Measurements from ENCODE around the gene KIT. TPM values are rescaled to one million over a fixed set of nuclear protein-coding genes. Genes with fewer than 3 reads are reported as not detected.

Gene KIT
- total and polyA plus RNA-seq, 2 of the 13 experiments (the other 11 are each of a cell fraction or from before 2014, with no cell fraction given): not detected

DNA sequence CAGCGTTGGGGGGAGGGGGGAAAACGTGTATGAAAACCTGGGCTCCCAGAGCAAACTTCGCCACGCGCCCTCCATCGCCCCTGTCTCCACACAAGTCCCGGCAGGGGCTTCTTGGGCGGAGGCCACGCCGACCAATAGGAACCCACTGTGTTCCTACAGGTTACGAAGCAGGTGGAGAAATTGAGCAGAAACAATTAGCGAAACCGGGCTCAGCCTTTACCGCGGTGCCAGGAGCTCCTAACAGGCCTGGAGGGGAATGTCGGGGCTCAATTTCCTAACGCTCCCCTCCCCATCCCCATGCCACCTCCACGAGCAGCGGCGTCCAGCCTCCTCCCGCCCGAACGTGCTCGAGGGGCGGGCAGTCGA lies 589 bp upstream of the KIT start:
- Histone ChIP-seq H3K9ac (ENCODE audit: insufficient read depth, low read depth, low read length) (no peak overlapping the region), H3K36me3 (replicated peaks in 1 of 2; ENCODE audit: control insufficient read depth in 1 of 2, insufficient read depth in 2 of 2, low read length in 2 of 2) (no peaks in the 10 kb centered on the region), H4K20me1 (ENCODE audit: insufficient read depth, low read length) (no peaks in the 10 kb centered on the region), H3K4me1 (ENCODE audit: insufficient read depth, low read length) (peaks cover 20% of the 10 kb centered on the region), H3K4me2 (ENCODE audit: low read depth, low read length) (0 out of 2 replicates have a peak overlapping the region, but pooled peaks have one; percentile 41), H3K9me3 (ENCODE audit: low read length) (no peaks in the 10 kb centered on the region), H3K79me2 (ENCODE audit: insufficient read depth, low read length) (no peaks in the 10 kb centered on the region), H3K27ac (ENCODE audit: extremely low read length, insufficient read depth, low read length) (no peak overlapping the region), H2AFZ (ENCODE audit: low read length) (no peak overlapping the region), H3K4me3 (replicated peaks in 1 of 3; ENCODE audit: insufficient read depth in 1 of 3, low read depth in 2 of 3, low read length in 3 of 3) (peak overlapping the region in 1 of 3 experiments; percentile 58; a peak in 1 of 6 replicates), H3K27me3 (ENCODE audit: control insufficient read depth in 1 of 2, insufficient read depth in 2 of 2, low read length in 2 of 2) (peaks cover 2 to 57% of the 10 kb centered on the region in 2 experiments; a peak in 3 of 5 replicates)
- TF ChIP-seq, protein P1, sequence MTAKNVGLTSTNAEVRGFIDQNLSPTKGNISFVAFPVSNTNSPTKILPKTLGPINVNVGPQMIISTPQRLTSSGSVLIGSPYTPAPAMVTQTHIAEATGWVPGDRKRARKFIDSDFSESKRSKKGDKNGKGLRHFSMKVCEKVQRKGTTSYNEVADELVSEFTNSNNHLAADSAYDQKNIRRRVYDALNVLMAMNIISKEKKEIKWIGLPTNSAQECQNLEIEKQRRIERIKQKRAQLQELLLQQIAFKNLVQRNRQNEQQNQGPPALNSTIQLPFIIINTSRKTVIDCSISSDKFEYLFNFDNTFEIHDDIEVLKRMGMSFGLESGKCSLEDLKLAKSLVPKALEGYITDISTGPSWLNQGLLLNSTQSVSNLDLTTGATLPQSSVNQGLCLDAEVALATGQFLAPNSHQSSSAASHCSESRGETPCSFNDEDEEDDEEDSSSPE (CRISPR knock-in tag; IDR thresholded peaks at IDR 0.05): no peak
- TF ChIP-seq MXI1 (IDR thresholded peaks at IDR 0.05; ENCODE audit: borderline replicate concordance, low read depth, low read length) (no peak), ZNF780A (CRISPR knock-in tag; IDR thresholded peaks at IDR 0.05) (no peak)
- TF ChIP-seq, protein P2, sequence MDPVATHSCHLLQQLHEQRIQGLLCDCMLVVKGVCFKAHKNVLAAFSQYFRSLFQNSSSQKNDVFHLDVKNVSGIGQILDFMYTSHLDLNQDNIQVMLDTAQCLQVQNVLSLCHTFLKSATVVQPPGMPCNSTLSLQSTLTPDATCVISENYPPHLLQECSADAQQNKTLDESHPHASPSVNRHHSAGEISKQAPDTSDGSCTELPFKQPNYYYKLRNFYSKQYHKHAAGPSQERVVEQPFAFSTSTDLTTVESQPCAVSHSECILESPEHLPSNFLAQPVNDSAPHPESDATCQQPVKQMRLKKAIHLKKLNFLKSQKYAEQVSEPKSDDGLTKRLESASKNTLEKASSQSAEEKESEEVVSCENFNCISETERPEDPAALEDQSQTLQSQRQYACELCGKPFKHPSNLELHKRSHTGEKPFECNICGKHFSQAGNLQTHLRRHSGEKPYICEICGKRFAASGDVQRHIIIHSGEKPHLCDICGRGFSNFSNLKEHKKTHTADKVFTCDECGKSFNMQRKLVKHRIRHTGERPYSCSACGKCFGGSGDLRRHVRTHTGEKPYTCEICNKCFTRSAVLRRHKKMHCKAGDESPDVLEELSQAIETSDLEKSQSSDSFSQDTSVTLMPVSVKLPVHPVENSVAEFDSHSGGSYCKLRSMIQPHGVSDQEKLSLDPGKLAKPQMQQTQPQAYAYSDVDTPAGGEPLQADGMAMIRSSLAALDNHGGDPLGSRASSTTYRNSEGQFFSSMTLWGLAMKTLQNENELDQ (CRISPR knock-in tag; IDR thresholded peaks at IDR 0.05; ENCODE audit: borderline replicate concordance): no peak
- ChIA-PET POLR2A (no interaction called here), CTCF (ENCODE audit: low intra/inter-chr PET ratio, low total read pairs) (no interaction called here)
- 31% methylated on average over 10 of the region's 26 CpGs for WGBS (ENCODE audit: low lambda C conversion rate)
- FAIRE-seq (no peak), DNase-seq (ENCODE audit: low spot score) (no peak), ATAC-seq (no peak)
- BruUV-seq (replicated peaks): no TSS peak
- in situ Hi-C loops (cut with HindIII; ENCODE audit: extremely low pct_ligation_motif_present, low pct_unique_long_range_greater_than_20kb) (no loop called here), intact Hi-C loops (cut with micrococcal nuclease; ENCODE audit: unreplicated experiment) (no loop called here)

All from HepG2 (cell line).